H7 (cell line): ENCODE results near the gene ZBTB18. TPM values are rescaled to one million over a fixed set of nuclear protein-coding genes. Genes with fewer than 3 reads are reported as not detected.
"Not testable (repeated sequence)": the region's sequence is repeated elsewhere in the genome, so short reads cannot be mapped to it uniquely, and the experiment has no call there.

Experiments
- DNase-seq: peaks from one replicate; pipeline ENCODE4 v3.0.0; 2012
- H3K27me3 ChIP-seq: 2 replicates; pipeline ENCODE4 v1.6.0; 2011; ENCODE audit warnings: mild to moderate bottlenecking, low read length; ENCODE audit not compliant: control insufficient read depth, insufficient read depth
- H3K36me3 ChIP-seq: replicated peaks from 2 replicates; pipeline ENCODE4 v1.5.1; 2011; ENCODE audit warnings: low read length; ENCODE audit not compliant: control insufficient read depth, insufficient read depth
- H3K4me3 ChIP-seq: 2 replicates; pipeline ENCODE4 v1.5.1; 2011; ENCODE audit warnings: low read depth, mild to moderate bottlenecking, control low read depth, low read length, moderate library complexity; ENCODE audit not compliant: insufficient read depth
- total RNA-seq: library from RNA; depleted of rRNA; stranded (reverse); fragments of >200 nt; shearing (Covaris generic); gene quantifications from 2 replicates; pipeline ENCODE4 v1.2.3, GENCODE V29; 2014; rRNA removed

The ZBTB18 gene
- 21.9 and 26.7 TPM in 2 replicates for total RNA-seq

DNA sequence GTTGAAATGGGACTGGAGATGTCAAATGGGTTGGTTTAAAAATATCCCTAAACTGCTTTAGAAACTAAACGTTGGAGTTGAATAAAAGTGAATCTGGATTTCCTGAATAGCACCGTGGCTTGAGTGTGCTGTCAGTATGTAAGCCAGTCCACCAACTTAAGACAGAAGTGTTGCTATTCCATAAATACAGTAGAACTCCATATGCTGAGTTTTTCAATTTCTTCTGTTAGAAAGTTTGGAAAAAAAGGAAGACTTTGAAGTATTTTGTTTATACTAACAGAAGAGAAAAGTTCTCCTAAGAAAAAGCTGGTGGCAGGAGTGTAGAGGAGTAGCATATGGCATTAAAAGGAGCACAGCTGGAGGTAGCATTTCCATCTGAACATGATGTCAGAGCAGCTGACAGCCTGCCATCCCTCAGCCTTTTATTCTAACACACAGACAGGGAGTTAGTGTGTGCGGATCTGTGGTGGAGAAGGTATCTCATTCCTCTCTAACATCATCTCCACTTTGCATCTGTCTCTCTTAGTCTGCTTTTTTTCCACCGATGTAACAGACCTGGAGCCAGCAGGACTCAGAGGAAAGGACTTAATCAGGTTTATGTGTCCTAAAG lies at the start of gene ZBTB18:
ZBTB18 (plus strand) TSS at position 449 of the 610 bp plus-strand sequence; CDS start at position 598, 149 bp downstream.
- H3K27me3 ChIP-seq, result peaks cover 8% of the 10 kb centered on the region
- peak within 1 kb of the TSS; percentile 81 for H3K4me3 ChIP-seq
- DNase-seq, result peak; percentile 66

DNA sequence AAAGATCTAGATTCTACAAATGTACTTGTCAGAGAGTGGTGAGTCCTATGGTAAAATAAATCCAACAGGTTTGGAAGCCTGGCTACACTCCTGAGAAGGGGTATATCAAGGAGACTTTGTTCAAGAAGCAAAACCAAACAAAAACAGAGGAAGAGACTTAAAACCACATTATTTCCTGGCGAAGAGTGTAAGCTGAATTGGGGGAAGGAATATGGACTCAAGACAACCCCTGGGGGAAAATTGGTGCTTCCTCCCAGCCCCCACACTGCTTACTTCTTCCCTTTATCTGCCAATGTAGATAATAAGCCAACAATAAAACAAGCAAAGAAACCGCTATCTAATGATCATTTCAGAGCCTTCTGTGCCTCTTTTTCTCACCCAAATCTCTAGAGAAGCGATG lies 48.4 kb upstream of the ZBTB18 start:
- H3K27me3 ChIP-seq, result no peaks in the 10 kb centered on the region
- DNase-seq, result no peak
- H3K4me3 ChIP-seq, result no peak overlapping the region
- no peaks in the 10 kb centered on the region for H3K36me3 ChIP-seq

More for the DNA sequence above, at the start of gene ZBTB18:
- H3K36me3 ChIP-seq, result peaks cover 11% of the 10 kb centered on the region

DNA sequence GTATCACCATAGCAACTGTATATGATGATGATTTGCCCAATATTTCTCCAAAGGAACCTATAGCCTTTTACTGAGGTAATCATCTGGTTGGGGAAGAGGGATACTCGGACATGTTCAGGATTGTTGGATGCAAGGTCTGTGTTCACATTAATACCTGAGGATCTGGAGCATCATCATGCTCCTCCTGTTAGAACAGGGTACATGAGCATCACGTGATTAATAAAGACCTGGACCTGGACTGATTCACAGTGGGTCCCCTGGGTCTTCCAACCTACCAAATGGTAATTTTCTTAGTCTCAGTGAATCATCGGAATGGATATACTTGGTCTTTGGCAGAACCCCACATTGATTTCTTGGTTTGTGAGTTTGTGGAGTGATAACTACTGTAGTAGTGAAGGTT lies 45.6 kb upstream of the ZBTB18 start:
- Histone ChIP-seq H3K36me3 (no peaks in the 10 kb centered on the region), H3K4me3 (no peak overlapping the region), H3K27me3 (no peaks in the 10 kb centered on the region)
- DNase-seq, result no peak

DNA sequence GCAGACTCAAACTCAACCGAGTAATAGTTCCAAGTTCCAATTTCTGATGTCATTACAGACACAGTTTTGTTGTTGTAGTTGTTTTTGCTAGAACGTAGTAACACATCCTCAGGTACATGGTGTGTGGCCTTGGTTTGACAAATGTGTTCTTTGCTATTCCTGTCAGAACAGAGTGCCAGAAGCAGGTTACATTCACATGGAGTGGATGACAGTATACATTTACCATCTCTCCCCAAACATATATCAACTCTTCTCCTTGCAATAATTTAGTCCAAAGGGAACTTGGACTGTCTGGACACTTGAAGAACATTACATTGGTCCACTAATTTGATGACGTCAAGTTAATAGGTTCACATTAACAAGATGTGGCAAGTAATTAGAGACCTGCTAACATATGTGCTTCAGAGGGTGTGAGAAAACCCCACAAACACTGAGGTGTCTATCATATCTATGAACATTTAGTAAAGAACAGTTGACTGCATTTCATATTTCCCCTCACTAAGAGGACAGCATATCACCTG lies 44.6 kb upstream of the ZBTB18 start:
- Histone ChIP-seq H3K4me3 (no peak overlapping the region), H3K36me3 (no peaks in the 10 kb centered on the region), H3K27me3 (no peaks in the 10 kb centered on the region)
- DNase-seq, result no peak

DNA sequence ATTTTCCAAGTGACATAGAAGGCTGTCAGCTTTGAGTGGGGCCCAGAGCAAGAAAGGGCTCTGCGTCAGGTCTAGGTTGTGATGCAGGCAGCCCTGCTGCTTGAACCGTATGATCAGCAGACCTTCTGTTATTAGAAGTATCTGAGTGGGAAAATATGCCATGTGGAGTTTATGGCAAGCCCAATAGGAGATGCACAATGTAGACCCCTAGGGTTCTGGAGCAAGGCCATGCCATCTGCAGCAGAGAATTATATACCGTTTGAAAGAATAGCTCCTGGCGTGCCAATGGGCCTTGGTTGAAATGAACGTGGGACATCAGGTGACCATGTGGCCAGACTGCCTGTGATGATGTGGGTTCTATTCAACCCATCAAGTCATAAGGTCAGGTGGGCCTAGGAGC lies 44.1 kb upstream of the ZBTB18 start:
- no peaks in the 10 kb centered on the region for H3K27me3 ChIP-seq
- H3K4me3 ChIP-seq, result no peak overlapping the region
- DNase-seq, result no peak

DNA sequence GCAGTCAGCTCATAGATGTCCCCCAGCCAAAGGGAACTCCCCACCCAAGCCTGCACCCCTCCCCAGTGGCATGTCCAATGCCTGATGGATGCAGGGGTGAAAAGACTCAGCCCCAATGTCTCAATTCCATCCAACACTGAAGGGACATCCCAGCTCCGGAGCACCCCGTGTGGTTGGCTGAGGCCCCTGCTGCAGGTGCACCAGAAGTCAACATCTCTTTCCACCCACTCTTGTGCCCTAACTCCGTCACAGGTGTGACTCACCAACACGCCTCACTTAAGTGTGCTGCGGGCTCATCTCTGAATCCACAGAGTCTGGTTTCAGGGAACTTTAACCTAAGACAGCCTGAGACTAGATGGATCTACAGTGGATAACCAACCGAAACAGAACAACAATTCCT lies 40.9 kb upstream of the ZBTB18 start:
- no peaks in the 10 kb centered on the region for H3K36me3 ChIP-seq
- no peak overlapping the region for H3K4me3 ChIP-seq
- H3K27me3 ChIP-seq, result no peaks in the 10 kb centered on the region
- DNase-seq, result no peak

More for the DNA sequence above, 44.1 kb upstream of the ZBTB18 start:
- H3K36me3 ChIP-seq, result no peaks in the 10 kb centered on the region

DNA sequence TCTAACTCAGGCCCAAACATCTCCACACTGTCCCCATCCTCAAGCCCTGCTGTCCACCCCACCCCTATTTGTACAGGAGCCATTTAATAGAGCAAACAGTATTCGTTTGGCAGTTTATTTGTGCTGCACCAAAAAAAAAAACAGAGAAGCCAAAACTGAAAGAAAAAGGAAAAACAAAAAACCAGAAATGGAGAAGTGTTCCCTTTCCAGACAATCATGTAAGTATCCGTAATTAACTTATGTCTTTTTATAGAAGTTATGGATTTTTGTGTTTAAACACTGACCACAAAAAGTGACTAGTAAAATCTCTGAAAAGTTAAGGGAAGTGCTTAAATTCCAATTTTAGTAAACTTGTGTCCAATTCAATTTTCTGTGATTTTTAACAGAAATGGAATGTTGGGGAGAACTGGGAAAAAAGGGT lies 40.4 kb upstream of the ZBTB18 start:
- DNase-seq, result no peak
- H3K4me3 ChIP-seq, result no peak overlapping the region
- no peaks in the 10 kb centered on the region for H3K36me3 ChIP-seq
- no peaks in the 10 kb centered on the region for H3K27me3 ChIP-seq

DNA sequence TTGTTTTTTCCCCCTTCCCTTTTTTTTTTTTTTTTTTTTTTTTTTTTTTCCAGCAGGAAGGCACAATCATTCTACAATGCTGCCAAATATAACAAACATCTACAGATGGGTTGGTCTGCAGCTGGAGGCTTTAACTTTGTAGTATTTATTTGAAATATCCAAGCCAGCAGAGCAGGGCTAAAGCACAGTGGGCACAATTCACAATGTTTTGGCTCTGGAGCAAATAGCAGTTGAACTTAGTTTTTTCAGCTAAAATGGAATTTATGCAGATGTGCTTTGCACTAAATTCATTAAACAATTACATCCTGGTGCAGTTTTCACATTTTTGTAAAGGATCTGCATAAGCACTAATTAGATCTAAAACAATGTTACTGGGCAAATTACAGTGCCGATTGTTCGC lies 39.8 kb upstream of the ZBTB18 start:
- no peaks in the 10 kb centered on the region for H3K27me3 ChIP-seq
- no peaks in the 10 kb centered on the region for H3K36me3 ChIP-seq
- no peak for DNase-seq
- H3K4me3 ChIP-seq, result no peak overlapping the region

DNA sequence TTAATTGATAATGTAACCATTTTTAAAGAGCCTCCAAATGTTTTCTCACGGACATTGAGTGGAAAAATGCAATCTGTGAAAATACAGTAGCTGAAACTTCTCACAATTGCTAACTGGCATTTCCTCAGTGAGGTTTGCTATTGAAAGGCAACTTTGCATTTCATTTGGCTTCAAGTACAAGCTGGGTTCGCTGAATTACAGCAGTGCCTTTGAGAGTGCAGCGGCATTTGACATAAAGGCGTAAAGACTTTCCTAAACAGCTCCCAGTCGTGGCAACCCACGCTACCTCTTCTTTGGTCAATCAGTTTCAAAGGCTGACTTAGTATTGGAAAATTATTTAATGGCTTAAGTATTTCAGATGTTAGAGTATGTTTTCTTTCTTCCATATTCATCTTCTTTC lies 39.3 kb upstream of the ZBTB18 start:
- H3K27me3 ChIP-seq, result no peaks in the 10 kb centered on the region
- no peaks in the 10 kb centered on the region for H3K36me3 ChIP-seq
- no peak overlapping the region for H3K4me3 ChIP-seq
- DNase-seq, result no peak

DNA sequence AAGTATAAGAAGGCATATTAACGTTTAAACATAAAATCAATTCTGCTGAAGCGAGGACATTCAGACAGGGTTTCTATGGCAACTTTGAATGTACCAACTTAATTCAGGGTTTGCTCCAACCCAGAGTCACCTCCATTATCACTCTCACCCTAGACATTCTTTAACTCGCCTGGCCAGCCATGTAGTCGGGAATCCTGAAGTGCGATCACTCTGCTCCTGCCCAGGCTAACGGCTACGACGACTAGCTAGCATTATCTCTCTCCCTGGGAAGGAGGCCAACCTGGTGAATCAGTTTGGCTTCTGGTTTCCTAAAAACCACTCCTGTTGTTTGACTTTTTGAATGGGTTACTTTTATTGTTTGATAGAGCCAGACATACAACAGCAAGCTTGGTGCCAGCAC lies 38.9 kb upstream of the ZBTB18 start:
- no peak for DNase-seq
- H3K36me3 ChIP-seq, result no peaks in the 10 kb centered on the region
- H3K4me3 ChIP-seq, result no peak overlapping the region
- no peaks in the 10 kb centered on the region for H3K27me3 ChIP-seq

DNA sequence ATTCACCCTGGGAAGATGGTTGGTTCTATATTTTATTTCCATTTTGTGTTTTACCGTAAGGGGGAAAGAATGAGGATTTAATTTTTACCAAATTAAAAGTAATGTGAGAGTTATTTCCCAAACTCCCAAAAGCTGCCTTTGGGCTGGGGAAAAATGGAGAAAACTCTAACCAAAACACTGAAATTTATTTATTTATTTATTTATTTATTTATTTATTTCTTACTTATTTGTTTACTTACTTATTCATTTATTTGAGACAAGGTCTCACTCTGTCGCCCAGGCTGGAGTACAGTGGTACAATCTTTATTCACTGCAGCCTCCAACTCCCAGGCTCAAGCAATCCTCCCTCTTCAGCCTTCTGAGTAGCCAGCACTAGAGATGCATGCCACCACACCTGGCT lies 38.0 kb upstream of the ZBTB18 start:
- no peak for DNase-seq
- H3K4me3 ChIP-seq, result no peak overlapping the region
- H3K36me3 ChIP-seq, result no peaks in the 10 kb centered on the region
- no peaks in the 10 kb centered on the region for H3K27me3 ChIP-seq

DNA sequence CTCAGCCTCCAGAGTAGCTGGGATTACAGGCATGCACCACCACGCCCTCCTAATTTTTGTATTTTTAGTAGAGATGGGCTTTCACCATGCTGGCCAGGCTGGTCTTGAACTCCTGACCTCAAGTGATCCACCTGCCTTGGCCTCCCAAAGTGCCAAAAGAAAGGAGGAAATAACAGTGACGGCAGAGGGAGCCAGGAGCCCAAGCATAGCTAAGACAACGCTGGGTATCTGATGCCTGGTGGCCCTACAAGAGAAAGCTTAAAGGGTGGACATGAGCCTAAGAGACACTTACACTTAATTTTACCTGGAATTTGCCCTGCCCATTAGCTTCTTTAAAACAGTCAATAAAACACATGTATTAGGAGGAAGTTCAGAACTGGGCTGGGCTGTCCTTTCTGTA lies 36.2 kb upstream of the ZBTB18 start:
- H3K27me3 ChIP-seq, DNase-seq, H3K4me3 ChIP-seq, H3K36me3 ChIP-seq: not testable (repeated sequence)

DNA sequence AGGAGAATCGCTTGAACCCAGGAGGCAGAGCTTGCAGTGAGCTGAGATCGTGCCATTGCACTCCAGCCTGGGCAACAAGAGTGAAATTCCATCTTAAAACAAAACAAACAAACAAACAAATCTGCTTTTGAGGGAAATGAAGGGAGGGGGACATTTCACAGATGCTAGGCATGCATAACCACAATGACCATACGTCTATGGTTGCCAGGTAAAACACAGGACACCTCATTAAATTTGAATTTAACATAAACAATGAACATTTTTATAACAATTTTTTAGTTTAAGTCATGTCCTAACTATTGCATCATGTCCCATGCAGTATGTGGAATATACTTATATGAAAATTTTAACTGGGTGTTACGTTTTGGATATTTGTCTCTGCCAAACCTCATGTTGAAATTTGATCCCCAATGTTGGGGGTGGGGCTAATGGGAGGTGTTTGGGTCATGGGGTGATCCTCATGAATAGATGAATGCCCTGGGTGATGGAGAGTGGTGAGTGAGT lies 31.0 kb upstream of the ZBTB18 start:
- H3K4me3 ChIP-seq, result no peak overlapping the region
- H3K27me3 ChIP-seq, result no peaks in the 10 kb centered on the region
- DNase-seq, result no peak
- H3K36me3 ChIP-seq, result no peaks in the 10 kb centered on the region

DNA sequence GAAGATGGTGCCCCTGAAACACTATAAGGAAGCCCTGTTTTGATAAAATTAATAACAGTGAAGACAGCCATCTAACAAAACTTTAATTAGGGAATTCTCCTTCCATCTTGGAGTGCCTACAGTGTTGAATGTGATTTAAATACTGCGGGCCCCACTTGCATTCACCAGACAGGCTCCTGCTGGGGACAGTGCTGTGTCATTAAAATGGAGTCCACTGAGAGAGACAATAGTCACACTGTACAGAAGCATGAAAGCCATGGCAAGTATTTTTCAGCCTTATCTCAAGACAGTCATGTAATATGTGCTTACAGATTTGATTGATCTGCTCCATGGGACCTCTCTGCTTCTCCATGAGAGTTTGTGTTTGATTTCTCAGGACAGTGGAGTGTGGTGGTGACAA lies 29.7 kb upstream of the ZBTB18 start:
- Histone ChIP-seq H3K36me3 (no peaks in the 10 kb centered on the region), H3K27me3 (no peaks in the 10 kb centered on the region), H3K4me3 (no peak overlapping the region)
- DNase-seq, result peak; percentile 44

DNA sequence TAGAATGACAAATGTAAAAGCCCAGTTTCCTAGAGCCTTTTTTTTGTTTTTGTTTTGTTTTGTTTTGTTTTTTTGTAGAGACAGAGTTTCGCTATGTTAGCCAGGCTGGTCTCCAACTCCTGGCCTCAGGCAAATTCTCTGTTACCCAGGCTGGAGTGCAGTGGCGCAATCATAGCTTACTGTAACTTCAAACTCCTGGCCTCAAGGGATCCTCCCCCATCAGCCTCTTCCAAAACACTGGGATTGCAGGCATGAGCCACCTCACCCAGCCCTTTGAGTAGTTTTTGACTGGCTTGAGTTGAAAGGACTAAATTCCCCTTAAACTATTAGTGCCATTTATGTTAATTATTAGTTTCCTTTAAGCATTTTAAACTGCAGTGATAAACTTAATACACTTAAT lies 28.8 kb upstream of the ZBTB18 start:
- no peak for DNase-seq
- Histone ChIP-seq H3K36me3 (no peaks in the 10 kb centered on the region), H3K4me3 (no peak overlapping the region), H3K27me3 (no peaks in the 10 kb centered on the region)
